ENCODE measurements around the gene RPGR. TPM values are rescaled to one million over a fixed set of nuclear protein-coding genes. Genes with fewer than 3 reads are reported as not detected.

RPGR gene
- polyA plus RNA-seq, 1 donor (not counting 4 experiments of a cell fraction or from before 2014, with no cell fraction given), result 2.4 TPM

DNA sequence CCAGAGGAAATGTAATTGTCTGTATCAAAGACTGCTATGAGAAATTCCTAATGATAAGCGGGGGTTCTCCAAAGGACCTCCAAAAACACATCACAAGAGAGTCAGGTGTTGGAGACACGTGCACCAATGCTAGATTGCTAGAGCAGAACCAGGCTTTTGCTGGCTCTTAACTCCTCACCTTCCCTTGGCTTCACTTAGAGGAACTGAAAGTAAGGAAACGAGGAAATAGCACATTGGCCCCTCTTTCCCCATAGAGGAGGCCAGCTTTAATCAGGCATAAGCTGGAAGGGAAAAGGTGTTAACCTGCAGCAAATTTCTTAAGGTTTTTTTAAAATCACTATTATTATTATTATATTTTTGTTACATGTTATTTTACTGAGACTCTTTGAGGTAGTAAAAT lies 38.6 kb upstream of the RPGR start:
- FAIRE-seq, result no peak

GRCh38 chrX:38363046-38363445 lies 35.7 kb upstream of the RPGR start:
- no peak overlapping the region for H2AFZ ChIP-seq (ENCODE audit: control insufficient read depth, low read length)
- no peaks in the 10 kb centered on the region for H3K79me2 ChIP-seq (ENCODE audit: control insufficient read depth, insufficient read depth, low read length)
- H3K4me3 ChIP-seq (ENCODE audit: control insufficient read depth in 2 of 3, extremely low read depth in 1 of 3, insufficient read depth in 2 of 3, low read depth in 1 of 3, low read length in 3 of 3), result no peak overlapping the region
- dilution Hi-C loops (cut with MboI; ENCODE audit: extremely low pct_ligation_motif_present, low sequenced_read_pairs), result no loop called here
- no peaks in the 10 kb centered on the region for H3K27me3 ChIP-seq (ENCODE audit: control insufficient read depth, extremely low read depth, insufficient read depth, low read length)
- no peaks in the 10 kb centered on the region for H3K9me1 ChIP-seq (ENCODE audit: control insufficient read depth, extremely low read depth, insufficient read depth, low read length)
- H4K20me1 ChIP-seq (ENCODE audit: control insufficient read depth, extremely low read depth, insufficient read depth, low read length), result no peaks in the 10 kb centered on the region
- no peak overlapping the region for H3K27ac ChIP-seq (ENCODE audit: control insufficient read depth, insufficient read depth, low read length)
- no peaks in the 10 kb centered on the region for H3K9me3 ChIP-seq (ENCODE audit: control insufficient read depth, low read depth, low read length)
- DNase-seq (ENCODE audit: low read depth, low spot score) (no peak), FAIRE-seq (no peak)
- no peaks in the 10 kb centered on the region for H3K36me3 ChIP-seq (ENCODE audit: control insufficient read depth in 2 of 2, extremely low read depth in 1 of 2, insufficient read depth in 2 of 2, low read length in 2 of 2)
- no peaks in the 10 kb centered on the region for H3K4me1 ChIP-seq (ENCODE audit: control insufficient read depth, extremely low read depth, insufficient read depth, low read length)
- H3K4me2 ChIP-seq (ENCODE audit: control insufficient read depth, extremely low read depth, insufficient read depth, low read depth, low read length), result no peak overlapping the region
- TF ChIP-seq, protein P1, sequence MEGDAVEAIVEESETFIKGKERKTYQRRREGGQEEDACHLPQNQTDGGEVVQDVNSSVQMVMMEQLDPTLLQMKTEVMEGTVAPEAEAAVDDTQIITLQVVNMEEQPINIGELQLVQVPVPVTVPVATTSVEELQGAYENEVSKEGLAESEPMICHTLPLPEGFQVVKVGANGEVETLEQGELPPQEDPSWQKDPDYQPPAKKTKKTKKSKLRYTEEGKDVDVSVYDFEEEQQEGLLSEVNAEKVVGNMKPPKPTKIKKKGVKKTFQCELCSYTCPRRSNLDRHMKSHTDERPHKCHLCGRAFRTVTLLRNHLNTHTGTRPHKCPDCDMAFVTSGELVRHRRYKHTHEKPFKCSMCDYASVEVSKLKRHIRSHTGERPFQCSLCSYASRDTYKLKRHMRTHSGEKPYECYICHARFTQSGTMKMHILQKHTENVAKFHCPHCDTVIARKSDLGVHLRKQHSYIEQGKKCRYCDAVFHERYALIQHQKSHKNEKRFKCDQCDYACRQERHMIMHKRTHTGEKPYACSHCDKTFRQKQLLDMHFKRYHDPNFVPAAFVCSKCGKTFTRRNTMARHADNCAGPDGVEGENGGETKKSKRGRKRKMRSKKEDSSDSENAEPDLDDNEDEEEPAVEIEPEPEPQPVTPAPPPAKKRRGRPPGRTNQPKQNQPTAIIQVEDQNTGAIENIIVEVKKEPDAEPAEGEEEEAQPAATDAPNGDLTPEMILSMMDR (optimal IDR thresholded peaks at IDR 0.05 in 1 of 3, IDR thresholded peaks at IDR 0.05 in 1 of 3, conservative IDR thresholded peaks at IDR 0.05 in 1 of 3; ENCODE audit: extremely low read depth in 1 of 3, insufficient read depth in 2 of 3, low read length in 3 of 3), result no peak
- TF ChIP-seq EZH2 (IDR thresholded peaks at IDR 0.05; ENCODE audit: low read length), result no peak
- H3K9ac ChIP-seq (ENCODE audit: control insufficient read depth, extremely low read depth, insufficient read depth, low read length), result no peak overlapping the region

More for the DNA sequence above, 38.6 kb upstream of the RPGR start:
- dilution Hi-C loops (cut with MboI; ENCODE audit: extremely low pct_ligation_motif_present, low sequenced_read_pairs), result no loop called here
- no peak overlapping the region for H3K4me3 ChIP-seq (ENCODE audit: control insufficient read depth in 2 of 3, extremely low read depth in 1 of 3, insufficient read depth in 2 of 3, low read depth in 1 of 3, low read length in 3 of 3)
- no peak overlapping the region for H2AFZ ChIP-seq (ENCODE audit: control insufficient read depth, low read length)
- no peaks in the 10 kb centered on the region for H3K79me2 ChIP-seq (ENCODE audit: control insufficient read depth, insufficient read depth, low read length)
- no peak overlapping the region for H3K27ac ChIP-seq (ENCODE audit: control insufficient read depth, insufficient read depth, low read length)
- H3K4me1 ChIP-seq (ENCODE audit: control insufficient read depth, extremely low read depth, insufficient read depth, low read length), result no peaks in the 10 kb centered on the region
- no peaks in the 10 kb centered on the region for H3K9me1 ChIP-seq (ENCODE audit: control insufficient read depth, extremely low read depth, insufficient read depth, low read length)
- no peaks in the 10 kb centered on the region for H4K20me1 ChIP-seq (ENCODE audit: control insufficient read depth, extremely low read depth, insufficient read depth, low read length)
- H3K9me3 ChIP-seq (ENCODE audit: control insufficient read depth, low read depth, low read length), result no peaks in the 10 kb centered on the region
- no peaks in the 10 kb centered on the region for H3K27me3 ChIP-seq (ENCODE audit: control insufficient read depth, extremely low read depth, insufficient read depth, low read length)
- no peak overlapping the region for H3K9ac ChIP-seq (ENCODE audit: control insufficient read depth, extremely low read depth, insufficient read depth, low read length)
- H3K36me3 ChIP-seq (ENCODE audit: control insufficient read depth in 2 of 2, extremely low read depth in 1 of 2, insufficient read depth in 2 of 2, low read length in 2 of 2), result no peaks in the 10 kb centered on the region
- TF ChIP-seq, protein P1 (optimal IDR thresholded peaks at IDR 0.05 in 1 of 3, IDR thresholded peaks at IDR 0.05 in 1 of 3, conservative IDR thresholded peaks at IDR 0.05 in 1 of 3; ENCODE audit: extremely low read depth in 1 of 3, insufficient read depth in 2 of 3, low read length in 3 of 3), result no peak
- no peak for TF ChIP-seq EZH2 (IDR thresholded peaks at IDR 0.05; ENCODE audit: low read length)
- H3K4me2 ChIP-seq (ENCODE audit: control insufficient read depth, extremely low read depth, insufficient read depth, low read depth, low read length), result no peak overlapping the region
- no peak for DNase-seq (ENCODE audit: low read depth, low spot score)

All from keratinocyte (primary cell).